Measurements from ENCODE around the gene CKMT2.

DNA sequence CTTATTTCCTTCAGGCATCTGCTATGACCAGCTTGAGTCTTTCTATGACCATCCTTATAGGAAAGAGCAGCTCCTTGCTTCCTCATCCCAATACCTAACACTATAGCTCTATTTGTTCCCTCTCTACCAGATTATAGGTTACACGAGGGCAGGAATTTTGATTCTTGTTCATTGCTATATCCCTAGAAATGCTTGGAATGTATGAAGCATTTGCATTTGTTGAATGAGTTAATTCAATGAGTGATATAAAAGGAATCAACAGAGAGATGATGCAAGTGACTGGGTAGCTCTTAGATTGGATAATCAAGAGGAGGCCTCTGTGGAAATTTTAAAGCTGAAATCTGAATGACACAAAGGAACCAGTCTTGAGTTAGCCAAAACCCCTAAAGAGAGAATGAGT, 82.2 kb downstream of the CKMT2 start:
- TF ChIP-seq, protein P1, sequence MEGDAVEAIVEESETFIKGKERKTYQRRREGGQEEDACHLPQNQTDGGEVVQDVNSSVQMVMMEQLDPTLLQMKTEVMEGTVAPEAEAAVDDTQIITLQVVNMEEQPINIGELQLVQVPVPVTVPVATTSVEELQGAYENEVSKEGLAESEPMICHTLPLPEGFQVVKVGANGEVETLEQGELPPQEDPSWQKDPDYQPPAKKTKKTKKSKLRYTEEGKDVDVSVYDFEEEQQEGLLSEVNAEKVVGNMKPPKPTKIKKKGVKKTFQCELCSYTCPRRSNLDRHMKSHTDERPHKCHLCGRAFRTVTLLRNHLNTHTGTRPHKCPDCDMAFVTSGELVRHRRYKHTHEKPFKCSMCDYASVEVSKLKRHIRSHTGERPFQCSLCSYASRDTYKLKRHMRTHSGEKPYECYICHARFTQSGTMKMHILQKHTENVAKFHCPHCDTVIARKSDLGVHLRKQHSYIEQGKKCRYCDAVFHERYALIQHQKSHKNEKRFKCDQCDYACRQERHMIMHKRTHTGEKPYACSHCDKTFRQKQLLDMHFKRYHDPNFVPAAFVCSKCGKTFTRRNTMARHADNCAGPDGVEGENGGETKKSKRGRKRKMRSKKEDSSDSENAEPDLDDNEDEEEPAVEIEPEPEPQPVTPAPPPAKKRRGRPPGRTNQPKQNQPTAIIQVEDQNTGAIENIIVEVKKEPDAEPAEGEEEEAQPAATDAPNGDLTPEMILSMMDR (IDR thresholded peaks at IDR 0.05; ENCODE audit: insufficient read depth, low read length): no peak
- TF ChIP-seq, protein P2, sequence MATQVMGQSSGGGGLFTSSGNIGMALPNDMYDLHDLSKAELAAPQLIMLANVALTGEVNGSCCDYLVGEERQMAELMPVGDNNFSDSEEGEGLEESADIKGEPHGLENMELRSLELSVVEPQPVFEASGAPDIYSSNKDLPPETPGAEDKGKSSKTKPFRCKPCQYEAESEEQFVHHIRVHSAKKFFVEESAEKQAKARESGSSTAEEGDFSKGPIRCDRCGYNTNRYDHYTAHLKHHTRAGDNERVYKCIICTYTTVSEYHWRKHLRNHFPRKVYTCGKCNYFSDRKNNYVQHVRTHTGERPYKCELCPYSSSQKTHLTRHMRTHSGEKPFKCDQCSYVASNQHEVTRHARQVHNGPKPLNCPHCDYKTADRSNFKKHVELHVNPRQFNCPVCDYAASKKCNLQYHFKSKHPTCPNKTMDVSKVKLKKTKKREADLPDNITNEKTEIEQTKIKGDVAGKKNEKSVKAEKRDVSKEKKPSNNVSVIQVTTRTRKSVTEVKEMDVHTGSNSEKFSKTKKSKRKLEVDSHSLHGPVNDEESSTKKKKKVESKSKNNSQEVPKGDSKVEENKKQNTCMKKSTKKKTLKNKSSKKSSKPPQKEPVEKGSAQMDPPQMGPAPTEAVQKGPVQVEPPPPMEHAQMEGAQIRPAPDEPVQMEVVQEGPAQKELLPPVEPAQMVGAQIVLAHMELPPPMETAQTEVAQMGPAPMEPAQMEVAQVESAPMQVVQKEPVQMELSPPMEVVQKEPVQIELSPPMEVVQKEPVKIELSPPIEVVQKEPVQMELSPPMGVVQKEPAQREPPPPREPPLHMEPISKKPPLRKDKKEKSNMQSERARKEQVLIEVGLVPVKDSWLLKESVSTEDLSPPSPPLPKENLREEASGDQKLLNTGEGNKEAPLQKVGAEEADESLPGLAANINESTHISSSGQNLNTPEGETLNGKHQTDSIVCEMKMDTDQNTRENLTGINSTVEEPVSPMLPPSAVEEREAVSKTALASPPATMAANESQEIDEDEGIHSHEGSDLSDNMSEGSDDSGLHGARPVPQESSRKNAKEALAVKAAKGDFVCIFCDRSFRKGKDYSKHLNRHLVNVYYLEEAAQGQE (IDR thresholded peaks at IDR 0.05; ENCODE audit: insufficient replicate concordance, low read depth): no peak
- TF ChIP-seq POLR2AphosphoS5 (IDR thresholded peaks at IDR 0.05; ENCODE audit: low read depth): no peak
- no peak for TF ChIP-seq SPI1 (IDR thresholded peaks at IDR 0.05; ENCODE audit: borderline replicate concordance, low read depth)

Measured in HL-60 (cell line).